Keratinocyte (primary cell): ENCODE data around the gene NCAM2.

Experiments
- EZH2 ChIP-seq: IDR thresholded peaks from one replicate; pipeline ENCODE4 v1.6.1; 2012; ENCODE audit warnings: inconsistent platforms, mild to moderate bottlenecking, low read length, moderate library complexity
- TF ChIP-seq, protein P1 (sequence below), 3 experiments: IDR thresholded peaks in 1 of 3; conservative IDR thresholded peaks in 1 of 3; optimal IDR thresholded peaks in 1 of 3; 2 replicates in 2 of 3; 3 replicates in 1 of 3; pipeline versions ENCODE3 to v1.5.1; 2011; ENCODE audit warnings: low read length in 3 of 3, mild to moderate bottlenecking in 3 of 3, moderate library complexity in 2 of 3, control low read depth in 1 of 3, inconsistent platforms in 1 of 3; ENCODE audit not compliant: insufficient read depth in 2 of 3; ENCODE audit errors: extremely low read depth in 1 of 3

DNA sequence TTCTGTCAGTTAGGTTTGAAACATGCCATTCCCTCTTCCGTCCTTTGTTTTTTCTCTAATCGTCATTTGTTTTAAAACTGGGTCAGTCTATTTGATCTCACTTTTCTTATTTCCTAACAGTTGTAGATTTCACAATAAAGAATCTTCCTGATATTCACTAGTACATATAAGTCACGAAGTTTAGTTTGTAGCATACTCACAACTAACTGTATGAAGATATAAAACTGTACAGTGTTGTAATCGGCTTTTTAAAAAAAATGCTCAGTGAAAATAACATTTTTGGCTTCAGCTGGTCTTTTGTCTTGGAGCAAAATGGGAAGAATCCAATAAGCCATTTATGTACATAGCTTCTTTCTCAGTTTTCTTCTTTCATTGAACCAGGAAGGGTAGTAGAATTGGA lies 78.3 kb downstream of the NCAM2 start:
- TF ChIP-seq EZH2, result no peak
- TF ChIP-seq, protein P1, sequence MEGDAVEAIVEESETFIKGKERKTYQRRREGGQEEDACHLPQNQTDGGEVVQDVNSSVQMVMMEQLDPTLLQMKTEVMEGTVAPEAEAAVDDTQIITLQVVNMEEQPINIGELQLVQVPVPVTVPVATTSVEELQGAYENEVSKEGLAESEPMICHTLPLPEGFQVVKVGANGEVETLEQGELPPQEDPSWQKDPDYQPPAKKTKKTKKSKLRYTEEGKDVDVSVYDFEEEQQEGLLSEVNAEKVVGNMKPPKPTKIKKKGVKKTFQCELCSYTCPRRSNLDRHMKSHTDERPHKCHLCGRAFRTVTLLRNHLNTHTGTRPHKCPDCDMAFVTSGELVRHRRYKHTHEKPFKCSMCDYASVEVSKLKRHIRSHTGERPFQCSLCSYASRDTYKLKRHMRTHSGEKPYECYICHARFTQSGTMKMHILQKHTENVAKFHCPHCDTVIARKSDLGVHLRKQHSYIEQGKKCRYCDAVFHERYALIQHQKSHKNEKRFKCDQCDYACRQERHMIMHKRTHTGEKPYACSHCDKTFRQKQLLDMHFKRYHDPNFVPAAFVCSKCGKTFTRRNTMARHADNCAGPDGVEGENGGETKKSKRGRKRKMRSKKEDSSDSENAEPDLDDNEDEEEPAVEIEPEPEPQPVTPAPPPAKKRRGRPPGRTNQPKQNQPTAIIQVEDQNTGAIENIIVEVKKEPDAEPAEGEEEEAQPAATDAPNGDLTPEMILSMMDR (optimal IDR thresholded peaks at IDR 0.05 in 1 of 3, IDR thresholded peaks at IDR 0.05 in 1 of 3, conservative IDR thresholded peaks at IDR 0.05 in 1 of 3; ENCODE audit: extremely low read depth in 1 of 3, insufficient read depth in 2 of 3, low read length in 3 of 3), result no peak
